Esophagus (tissue), 2 donors: ENCODE data around the gene TDRD3. TPM values are rescaled to one million over a fixed set of nuclear protein-coding genes. Genes with fewer than 3 reads are reported as not detected.

Experiments
- H3K27ac ChIP-seq, 2 donors: one replicate each; pipeline ENCODE4 v1.5.1; 2013; ENCODE audit warnings: low read depth in 2 of 2, mild to moderate bottlenecking in 2 of 2, inconsistent platforms in 1 of 2, low read length in 1 of 2, moderate library complexity in 1 of 2
- H3K27me3 ChIP-seq, 2 donors: one replicate each; pipeline ENCODE4 v1.6.1; 2013; ENCODE audit warnings: low read length in 2 of 2, control low read depth in 1 of 2, mild to moderate bottlenecking in 1 of 2; ENCODE audit not compliant: insufficient read depth in 2 of 2, control insufficient read depth in 1 of 2
- H3K36me3 ChIP-seq, 2 donors: one replicate each; pipeline ENCODE4 v1.6.1; 2013; ENCODE audit warnings: low read length in 1 of 2; ENCODE audit not compliant: control insufficient read depth in 2 of 2, insufficient read depth in 2 of 2
- H3K4me1 ChIP-seq, 2 donors: one replicate each; pipeline ENCODE4 v1.6.1; 2013; ENCODE audit warnings: low read length in 1 of 2; ENCODE audit not compliant: control insufficient read depth in 2 of 2, insufficient read depth in 2 of 2
- H3K4me3 ChIP-seq, 2 donors: one replicate each; pipeline ENCODE4 v1.5.1; 2013; ENCODE audit warnings: low read length in 2 of 2, mild to moderate bottlenecking in 2 of 2, low read depth in 1 of 2, moderate library complexity in 1 of 2
- H3K9me3 ChIP-seq, 2 donors: one replicate each; pipeline ENCODE4 v1.6.1; 2013; ENCODE audit warnings: mild to moderate bottlenecking in 2 of 2, low read depth in 1 of 2, low read length in 1 of 2, moderate library complexity in 1 of 2; ENCODE audit not compliant: control insufficient read depth in 2 of 2, insufficient read depth in 1 of 2
- WGBS, 2 donors: extraction: QIAGEN DNeasy Blood & Tissue Kit; methylation state at CpG; one replicate each; pipeline ENCODE4 v1.1.7; 2013; 5-methylcytosine and 5-hydroxymethylcytosine counted together
- polyA plus RNA-seq, 2 donors: library from polyadenylated mRNA; stranded (reverse); fragments of 200-250 nt; gene quantifications; one replicate each; pipeline ENCODE4 v1.2.3, GENCODE V29; 2013
- donor health status: healthy with polysubstance abuse.
- donor health status: Bipolar disorder and iron deficiency.

TDRD3 gene
- polyA plus RNA-seq, 2 donors, result 9.4 to 14.1 TPM

GRCh38 chr13:60538566-60538965 is 141.5 kb downstream of the TDRD3 start:
- 42 to 59% methylated on average over 1 of the region's 1 CpG for WGBS, 2 donors
- H3K4me3 ChIP-seq, result no peak overlapping the region
- no peak overlapping the region for H3K27ac ChIP-seq
- H3K36me3 ChIP-seq, result no peaks in the 10 kb centered on the region
- no peaks in the 10 kb centered on the region for H3K27me3 ChIP-seq
- no peaks in the 10 kb centered on the region for H3K9me3 ChIP-seq
- no peaks in the 10 kb centered on the region for H3K4me1 ChIP-seq

- H3K27me3 ChIP-seq, result no peaks in the 10 kb centered on the region
- WGBS, 2 donors, result 96 to 97% methylated on average over 4 of the region's 4 CpGs
Measured at GRCh38 chr13:60540276-60540675, 143.3 kb downstream of the TDRD3 start.

GRCh38 chr13:60562096-60562780 is 165.2 kb downstream of the TDRD3 start:
- H3K4me1 ChIP-seq, result no peaks in the 10 kb centered on the region
- no peaks in the 10 kb centered on the region for H3K27me3 ChIP-seq
- H3K36me3 ChIP-seq, result no peaks in the 10 kb centered on the region
- H3K27ac ChIP-seq, result no peak overlapping the region
- 95 to 97% methylated on average over 5 of the region's 5 CpGs for WGBS, 2 donors
- H3K9me3 ChIP-seq, result no peaks in the 10 kb centered on the region
- no peak overlapping the region for H3K4me3 ChIP-seq

More at GRCh38 chr13:60540276-60540675, 143.3 kb downstream of the TDRD3 start:
- H3K36me3 ChIP-seq, result no peaks in the 10 kb centered on the region
- H3K4me1 ChIP-seq, result no peaks in the 10 kb centered on the region
- H3K4me3 ChIP-seq, result no peak overlapping the region
- no peaks in the 10 kb centered on the region for H3K9me3 ChIP-seq
- H3K27ac ChIP-seq, result no peak overlapping the region

- Histone ChIP-seq H3K9me3 (no peaks in the 10 kb centered on the region), H3K27ac (no peak overlapping the region), H3K4me1 (no peaks in the 10 kb centered on the region), H3K4me3 (no peak overlapping the region), H3K27me3 (no peaks in the 10 kb centered on the region), H3K36me3 (peaks cover 0 to 2% of the 10 kb centered on the region in 2 donors)
Measured at GRCh38 chr13:60571571-60571970, 174.6 kb downstream of the TDRD3 start.

GRCh38 chr13:60572003-60572798 is 175.2 kb downstream of the TDRD3 start:
- no peaks in the 10 kb centered on the region for H3K27me3 ChIP-seq
- H3K4me3 ChIP-seq, result no peak overlapping the region
- no peaks in the 10 kb centered on the region for H3K9me3 ChIP-seq
- H3K4me1 ChIP-seq, result no peaks in the 10 kb centered on the region
- H3K27ac ChIP-seq, result no peak overlapping the region
- WGBS, 2 donors, result 60 to 62% methylated on average over 5 of the region's 5 CpGs
- peaks cover 0 to 2% of the 10 kb centered on the region in 2 donors for H3K36me3 ChIP-seq

GRCh38 chr13:60572855-60573254 is 175.8 kb downstream of the TDRD3 start:
- WGBS, 2 donors, result 88 to 93% methylated on average over 8 of the region's 8 CpGs

GRCh38 chr13:60574735-60575134 is 177.7 kb downstream of the TDRD3 start:
- WGBS, 2 donors, result 93 to 94% methylated on average over 5 of the region's 5 CpGs
- no peaks in the 10 kb centered on the region for H3K36me3 ChIP-seq

More at GRCh38 chr13:60572855-60573254, 175.8 kb downstream of the TDRD3 start:
- H3K4me1 ChIP-seq, result no peaks in the 10 kb centered on the region
- no peak overlapping the region for H3K27ac ChIP-seq
- H3K27me3 ChIP-seq, result no peaks in the 10 kb centered on the region
- H3K36me3 ChIP-seq, result peaks cover 0 to 2% of the 10 kb centered on the region in 2 donors
- H3K4me3 ChIP-seq, result no peak overlapping the region
- H3K9me3 ChIP-seq, result no peaks in the 10 kb centered on the region

GRCh38 chr13:60575142-60575541 is 178.1 kb downstream of the TDRD3 start:
- Histone ChIP-seq H3K36me3 (no peaks in the 10 kb centered on the region), H3K27ac (no peak overlapping the region), H3K4me1 (no peaks in the 10 kb centered on the region), H3K4me3 (no peak overlapping the region), H3K9me3 (no peaks in the 10 kb centered on the region), H3K27me3 (no peaks in the 10 kb centered on the region)
- WGBS, 2 donors, result 92 to 94% methylated on average over 1 of the region's 1 CpG

More at GRCh38 chr13:60574735-60575134, 177.7 kb downstream of the TDRD3 start:
- Histone ChIP-seq H3K9me3 (no peaks in the 10 kb centered on the region), H3K4me3 (no peak overlapping the region), H3K4me1 (no peaks in the 10 kb centered on the region), H3K27ac (no peak overlapping the region), H3K27me3 (no peaks in the 10 kb centered on the region)

- Histone ChIP-seq H3K4me3 (no peak overlapping the region), H3K27me3 (no peaks in the 10 kb centered on the region), H3K36me3 (no peaks in the 10 kb centered on the region), H3K27ac (no peak overlapping the region), H3K9me3 (no peaks in the 10 kb centered on the region), H3K4me1 (no peaks in the 10 kb centered on the region)
- 93% methylated on average over 3 of the region's 3 CpGs for WGBS, 2 donors
Measured at GRCh38 chr13:60577761-60578160, 180.7 kb downstream of the TDRD3 start.
